Tibial artery (tissue), 4 donors: ENCODE measurements around the gene NKD1.

Experiments used
- DNase-seq, 2 donors: peaks; one replicate each; pipeline ENCODE4 v3.0.0-alpha.2; 2019
- H3K27ac ChIP-seq, 2 donors: fragments of 200-600 bp; sonication (generic) in 1 of 2; 1 replicate in 1 of 2; 2 replicates in 1 of 2; pipeline ENCODE4 v1.5.1; 2018 to 2019; ENCODE audit warnings: mild to moderate bottlenecking in 1 of 2
- H3K27me3 ChIP-seq, 2 donors: fragments of 200-600 bp; sonication (generic) in 1 of 2; one replicate each; pipeline versions ENCODE4 v1.5.1 to v1.6.0; 2016 to 2019
- H3K36me3 ChIP-seq, 3 donors: fragments of 200-600 bp; sonication (generic) in 2 of 3; one replicate each; pipeline ENCODE4 v1.5.1; 2016 to 2019; ENCODE audit warnings: mild to moderate bottlenecking in 2 of 3
- H3K4me1 ChIP-seq, 4 donors: fragments of 200-600 bp; sonication (generic) in 2 of 4; 1 replicate in 3 of 4; 2 replicates in 1 of 4; pipeline ENCODE4 v1.5.1; 2016 to 2019
- H3K4me3 ChIP-seq, 2 donors: fragments of 200-600 bp; sonication (generic) in 1 of 2; 1 replicate in 1 of 2; 2 replicates in 1 of 2; pipeline ENCODE4 v1.5.1; 2018 to 2019; ENCODE audit warnings: mild to moderate bottlenecking in 2 of 2
- H3K9me3 ChIP-seq, 3 donors: fragments of 200-600 bp; sonication (generic) in 1 of 3; one replicate each; pipeline ENCODE4 v1.5.1; 2016 to 2019
- intact Hi-C: fragments of 100-400 bp; cut with DNase I; formaldehyde crosslinking; loops from one replicate; pipeline ENCODE4 v1.15.0; 2023; ENCODE audit warnings: low total_unique reads
- TF ChIP-seq, protein P1 (sequence below), 2 experiments: fragments of 200-600 bp in 1 of 2; fragments of 450-650 bp in 1 of 2; IDR thresholded peaks; one replicate each; pipeline ENCODE4 v1.5.1; 2017 to 2019; ENCODE audit warnings: antibody characterized with exemption in 2 of 2, mild to moderate bottlenecking in 1 of 2, moderate library complexity in 1 of 2

NKD1 gene

DNA sequence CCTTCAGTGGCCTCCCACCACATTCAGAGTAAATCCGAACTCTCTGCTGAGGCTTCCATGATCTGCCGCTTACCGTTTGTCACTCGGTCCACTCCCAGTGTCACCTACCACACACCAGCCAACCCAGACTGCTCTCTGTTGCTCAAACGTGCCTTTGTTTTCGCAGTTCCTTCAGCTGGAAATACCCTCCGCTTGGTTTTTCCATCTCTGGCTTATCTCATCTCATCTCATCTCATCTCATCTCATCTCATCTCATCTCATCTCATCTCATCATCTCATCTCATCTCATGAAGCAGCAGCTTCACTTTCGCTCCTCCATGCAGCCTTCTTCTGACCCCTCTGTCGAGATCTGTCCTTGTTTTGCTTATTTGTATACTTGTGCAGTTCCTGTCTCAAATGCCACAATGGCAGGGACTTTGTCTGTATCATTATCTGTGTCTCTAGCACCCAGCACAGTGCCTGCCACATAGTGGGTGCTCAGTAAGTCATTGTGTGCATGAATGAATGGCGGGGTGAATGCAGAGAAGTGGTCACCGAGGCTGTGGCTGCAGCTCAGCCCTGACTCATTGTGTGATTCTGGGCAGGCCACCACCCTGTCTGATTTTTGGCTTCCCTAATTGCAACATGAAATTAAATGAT lies 136.7 kb downstream of the NKD1 start:
- no peak overlapping the region for H3K27ac ChIP-seq
- intact Hi-C loops: no loop called here
- H3K27me3 ChIP-seq: no peaks in the 10 kb centered on the region
- H3K9me3 ChIP-seq: no peaks in the 10 kb centered on the region
- peaks cover 0 to 6% (median 0%) of the 10 kb centered on the region in 4 donors for H3K4me1 ChIP-seq
- H3K36me3 ChIP-seq: no peaks in the 10 kb centered on the region
- TF ChIP-seq, protein P1, sequence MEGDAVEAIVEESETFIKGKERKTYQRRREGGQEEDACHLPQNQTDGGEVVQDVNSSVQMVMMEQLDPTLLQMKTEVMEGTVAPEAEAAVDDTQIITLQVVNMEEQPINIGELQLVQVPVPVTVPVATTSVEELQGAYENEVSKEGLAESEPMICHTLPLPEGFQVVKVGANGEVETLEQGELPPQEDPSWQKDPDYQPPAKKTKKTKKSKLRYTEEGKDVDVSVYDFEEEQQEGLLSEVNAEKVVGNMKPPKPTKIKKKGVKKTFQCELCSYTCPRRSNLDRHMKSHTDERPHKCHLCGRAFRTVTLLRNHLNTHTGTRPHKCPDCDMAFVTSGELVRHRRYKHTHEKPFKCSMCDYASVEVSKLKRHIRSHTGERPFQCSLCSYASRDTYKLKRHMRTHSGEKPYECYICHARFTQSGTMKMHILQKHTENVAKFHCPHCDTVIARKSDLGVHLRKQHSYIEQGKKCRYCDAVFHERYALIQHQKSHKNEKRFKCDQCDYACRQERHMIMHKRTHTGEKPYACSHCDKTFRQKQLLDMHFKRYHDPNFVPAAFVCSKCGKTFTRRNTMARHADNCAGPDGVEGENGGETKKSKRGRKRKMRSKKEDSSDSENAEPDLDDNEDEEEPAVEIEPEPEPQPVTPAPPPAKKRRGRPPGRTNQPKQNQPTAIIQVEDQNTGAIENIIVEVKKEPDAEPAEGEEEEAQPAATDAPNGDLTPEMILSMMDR (IDR thresholded peaks at IDR 0.05): no peak
- H3K4me3 ChIP-seq: no peak overlapping the region
- peak in 1 of 2 donors; percentile 52 for DNase-seq

DNA sequence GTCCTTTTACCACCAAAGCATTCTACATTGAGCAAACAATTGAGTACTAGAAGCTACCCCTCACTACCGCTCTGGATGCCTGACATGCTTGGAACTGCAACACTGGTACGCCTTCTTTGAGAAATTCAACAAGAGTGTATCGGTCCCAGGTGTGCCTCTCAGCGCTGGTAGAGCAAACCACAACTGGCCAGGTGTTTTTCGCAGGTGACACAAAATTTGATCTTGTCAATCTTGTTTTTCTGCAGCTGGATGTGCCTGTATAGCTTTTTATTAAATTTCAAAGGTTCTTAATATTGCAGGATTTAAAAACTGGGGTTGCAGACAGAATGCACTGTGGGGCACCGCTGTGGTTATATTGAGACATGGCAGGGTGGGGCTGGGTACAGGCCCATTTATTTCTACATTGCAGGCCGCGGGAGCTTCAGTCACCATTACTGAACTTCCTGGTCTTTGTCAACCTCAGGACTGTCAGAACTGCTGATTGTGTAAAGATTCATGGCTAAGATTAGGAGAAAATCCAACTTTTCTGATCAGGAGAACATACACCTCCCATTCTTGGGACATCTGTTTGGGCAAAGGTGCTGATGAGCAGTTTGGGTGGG lies 137.4 kb downstream of the NKD1 start:
- H3K36me3 ChIP-seq: no peaks in the 10 kb centered on the region
- intact Hi-C loops: no loop called here
- DNase-seq: peak; percentile 51 to 59
- no peak overlapping the region for H3K27ac ChIP-seq
- TF ChIP-seq, protein P1 (IDR thresholded peaks at IDR 0.05): no peak
- no peaks in the 10 kb centered on the region for H3K27me3 ChIP-seq
- H3K9me3 ChIP-seq: no peaks in the 10 kb centered on the region
- no peak overlapping the region for H3K4me3 ChIP-seq
- H3K4me1 ChIP-seq: peaks cover 0 to 6% (median 0%) of the 10 kb centered on the region in 4 donors

DNA sequence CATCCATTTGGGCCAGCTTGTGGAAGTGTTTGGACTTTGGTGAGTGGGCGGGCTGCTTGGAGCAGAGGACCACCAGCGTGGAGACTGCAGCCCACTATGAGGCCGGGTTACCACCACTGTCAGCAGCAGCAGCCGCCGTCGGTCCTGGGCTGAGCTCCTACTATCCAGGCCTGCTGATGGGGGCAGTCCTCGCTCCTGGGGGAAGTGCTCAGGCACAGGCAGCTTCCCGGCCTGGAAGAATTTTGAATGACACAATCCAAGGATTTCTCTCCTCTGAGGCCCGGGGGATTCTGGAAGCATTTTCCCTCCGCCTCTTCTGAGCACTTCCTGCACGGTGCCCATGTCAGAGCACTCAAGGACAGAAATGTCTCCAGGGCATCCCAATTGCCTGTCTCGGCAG lies 139.9 kb downstream of the NKD1 start:
- H3K4me3 ChIP-seq: no peak overlapping the region
- H3K9me3 ChIP-seq: no peaks in the 10 kb centered on the region
- H3K4me1 ChIP-seq: peaks cover 0 to 9% (median 2%) of the 10 kb centered on the region in 4 donors
- TF ChIP-seq, protein P1 (IDR thresholded peaks at IDR 0.05): no peak
- H3K36me3 ChIP-seq: no peaks in the 10 kb centered on the region
- no peaks in the 10 kb centered on the region for H3K27me3 ChIP-seq
- intact Hi-C loops: no loop called here
- peak in 1 of 2 donors; percentile 53 for DNase-seq
- no peak overlapping the region for H3K27ac ChIP-seq

DNA sequence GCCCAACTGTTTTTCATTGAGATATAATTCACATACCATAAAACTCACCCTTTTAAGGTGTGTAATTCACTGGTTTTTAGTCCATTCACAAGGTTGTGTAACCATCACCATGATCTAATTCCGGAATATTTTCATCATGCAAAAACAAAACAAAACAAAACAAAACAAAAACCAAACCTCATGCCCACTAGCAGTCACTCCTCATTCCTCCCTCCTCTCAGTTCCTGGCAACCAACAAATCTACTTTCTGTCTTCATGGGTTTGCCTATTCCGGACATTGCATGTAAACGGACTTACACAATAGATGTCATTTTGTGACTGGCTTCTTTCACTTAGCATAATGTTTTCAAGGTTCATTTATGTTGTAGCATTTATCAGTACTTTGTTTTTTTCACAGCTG lies 140.7 kb downstream of the NKD1 start:
- TF ChIP-seq, protein P1 (IDR thresholded peaks at IDR 0.05): no peak
- intact Hi-C loops: no loop called here
- H3K27me3 ChIP-seq: no peaks in the 10 kb centered on the region
- no peak overlapping the region for H3K27ac ChIP-seq
- peaks cover 0 to 16% (median 6%) of the 10 kb centered on the region in 4 donors for H3K4me1 ChIP-seq
- H3K4me3 ChIP-seq: no peak overlapping the region
- DNase-seq: no peak
- H3K9me3 ChIP-seq: no peaks in the 10 kb centered on the region
- H3K36me3 ChIP-seq: no peaks in the 10 kb centered on the region

DNA sequence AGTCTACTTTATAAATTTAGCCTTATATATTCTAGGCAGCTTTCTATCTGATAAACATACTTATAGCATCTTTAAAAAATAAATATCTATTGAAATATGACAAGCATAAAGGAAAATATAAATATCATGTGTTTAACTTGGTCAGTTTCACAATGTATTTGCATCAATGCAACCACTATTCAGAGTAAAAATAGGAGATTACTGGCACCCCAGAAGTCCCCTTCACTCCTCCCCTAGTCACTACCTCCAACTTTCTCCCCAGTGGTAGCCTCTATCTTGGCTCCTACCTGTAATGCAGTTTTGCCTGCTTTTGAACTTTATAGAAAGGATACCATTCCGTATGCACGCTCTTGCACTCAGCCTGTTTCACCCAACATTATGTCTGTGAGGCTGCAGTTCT lies 142.0 kb downstream of the NKD1 start:
- intact Hi-C loops: loop anchor here (10.0 kb wide), 1 partner anchor 55 kb away; the partner anchor contains the start of gene CYLD
- H3K9me3 ChIP-seq: no peaks in the 10 kb centered on the region
- no peaks in the 10 kb centered on the region for H3K27me3 ChIP-seq
- H3K36me3 ChIP-seq: no peaks in the 10 kb centered on the region
- TF ChIP-seq, protein P1 (IDR thresholded peaks at IDR 0.05): no peak
- no peak overlapping the region for H3K27ac ChIP-seq
- H3K4me1 ChIP-seq: peaks cover 0 to 17% (median 8%) of the 10 kb centered on the region in 4 donors
- no peak overlapping the region for H3K4me3 ChIP-seq
- no peak for DNase-seq
